Renal cortex interstitium (tissue), 11 donors: ENCODE data around the gene ZNF438. TPM values are rescaled to one million over a fixed set of nuclear protein-coding genes. Genes with fewer than 3 reads are reported as not detected.

ENCODE experiments used
- DNase-seq, 11 donors: peaks; one replicate each; pipeline ENCODE4 v3.0.0-alpha.2; 2013; ENCODE audit warnings: low read depth in 9 of 11, low spot score in 4 of 11; ENCODE audit errors: extremely low read depth in 1 of 11
- polyA plus RNA-seq, 3 donors: library from polyadenylated mRNA; unstranded; fragments of 120-200 nt; gene quantifications; one replicate each; pipeline ENCODE4 v1.2.1, GENCODE V29; 2013; ENCODE audit not compliant: insufficient read length in 3 of 3

ZNF438 gene
- polyA plus RNA-seq, 3 donors = 6.7 to 8.8 (median 6.9) TPM

DNA sequence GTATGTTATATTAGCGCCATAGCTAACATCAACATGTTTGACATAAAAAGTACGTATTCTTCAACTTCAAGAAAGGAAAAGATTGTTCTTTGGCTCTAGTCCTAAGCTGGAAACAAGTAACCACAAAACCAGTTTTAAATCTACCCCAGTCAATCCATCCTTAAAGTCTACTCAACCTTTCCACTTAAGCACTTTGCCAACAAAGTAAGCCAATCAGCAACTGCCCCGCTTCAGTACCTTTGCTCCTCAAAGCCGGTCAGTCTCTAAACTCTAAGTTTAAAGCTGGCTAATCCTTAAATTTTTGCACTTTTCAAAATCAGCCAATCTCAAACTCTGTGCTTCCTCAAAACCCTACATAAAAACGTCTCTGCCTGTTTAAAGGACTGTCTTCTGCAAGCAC, 8.1 kb downstream of the ZNF438 start:
- no peak for DNase-seq

DNA sequence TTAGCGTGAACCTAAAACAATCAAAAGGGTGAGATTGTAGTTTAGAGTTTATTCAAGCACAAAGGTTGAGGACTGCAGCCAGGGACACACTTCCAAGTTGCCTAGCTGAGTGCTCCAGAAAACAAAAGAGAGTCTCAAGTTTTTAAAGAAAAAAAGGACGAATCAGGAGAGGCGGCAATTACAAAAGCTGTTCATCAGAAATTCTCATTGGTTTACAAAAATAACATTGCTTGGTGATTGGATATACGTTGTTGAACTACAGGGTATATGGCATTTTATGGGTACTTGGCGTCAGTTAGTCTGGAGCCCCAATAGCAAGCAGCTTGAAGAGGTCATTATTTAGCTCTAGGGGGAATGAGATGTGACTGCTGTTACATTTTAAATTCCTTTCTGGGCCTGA, 11.5 kb downstream of the ZNF438 start:
- peak in 10 of 11 donors; percentile 31 to 78 (median 50) for DNase-seq

DNA sequence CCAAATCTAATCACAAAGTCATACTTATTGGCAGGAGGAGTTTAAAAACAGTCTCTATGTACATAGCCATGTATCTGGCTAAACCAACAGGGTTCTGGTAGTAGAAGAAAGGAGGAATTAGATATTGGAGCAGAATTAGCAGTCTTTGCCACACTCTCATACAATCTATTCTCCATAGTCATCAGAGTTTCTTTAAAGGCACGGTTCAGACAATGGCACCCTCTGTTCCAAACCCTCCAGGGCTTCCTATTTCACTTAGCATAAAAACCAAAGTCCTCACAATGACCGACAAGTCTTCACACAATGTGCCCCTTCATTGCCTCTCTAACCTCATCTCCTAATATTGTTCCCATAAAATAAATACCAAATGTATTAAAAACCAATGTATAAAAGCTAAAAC, 12.7 kb downstream of the ZNF438 start:
- DNase-seq = no peak

DNA sequence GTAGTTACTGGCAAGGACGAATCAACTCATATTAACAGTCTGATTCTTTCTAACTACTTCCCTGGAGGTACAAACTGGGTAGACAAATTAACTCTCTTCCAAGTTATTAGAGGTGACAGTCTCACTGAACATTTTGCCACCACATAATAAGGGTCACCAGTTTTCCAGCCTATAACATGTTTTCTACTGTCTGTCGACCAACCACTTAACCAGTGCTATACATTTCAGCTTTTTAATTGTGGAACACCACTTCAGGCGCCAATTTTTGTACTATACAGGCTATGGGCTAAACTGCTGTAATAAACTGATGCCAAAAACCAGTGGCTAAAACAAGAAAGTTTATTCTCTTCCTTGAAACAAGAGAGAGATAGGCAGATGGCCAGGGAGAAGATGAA, 13.3 kb downstream of the ZNF438 start:
- no peak for DNase-seq

- DNase-seq = no peak
These were observed 13.9 kb downstream of the ZNF438 start for GRCh38 chr10:31017534-31018355.

GRCh38 chr10:31014161-31014875, 17.3 kb downstream of the ZNF438 start:
- DNase-seq = no peak

- DNase-seq = no peak
These were observed 18.3 kb downstream of the ZNF438 start for GRCh38 chr10:31013331-31013730.

- no peak for DNase-seq
These were observed 20.0 kb downstream of the ZNF438 start for GRCh38 chr10:31011665-31012022.

- DNase-seq = no peak
These were observed 20.5 kb downstream of the ZNF438 start for GRCh38 chr10:31011017-31011664.

DNA sequence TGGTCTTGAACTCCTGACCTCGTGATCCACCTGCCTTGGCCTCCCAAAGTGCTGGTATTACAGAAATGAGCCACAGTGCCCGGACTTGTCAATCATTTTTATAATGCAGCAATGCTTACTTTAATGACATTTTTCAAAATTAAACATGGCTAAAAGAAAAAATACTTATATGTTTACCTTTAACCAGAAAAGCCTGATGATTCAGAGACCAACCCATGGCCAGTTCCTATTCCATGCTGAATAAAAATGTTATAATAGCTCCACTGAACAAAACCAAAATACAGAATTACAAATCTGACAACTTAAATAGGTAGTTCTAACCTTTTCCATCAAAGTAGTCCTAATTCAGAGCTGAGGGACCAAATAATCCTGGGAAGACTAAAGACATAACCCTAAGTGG, 21.6 kb downstream of the ZNF438 start:
- DNase-seq = no peak

- no peak for DNase-seq
These were observed 25.8 kb downstream of the ZNF438 start for GRCh38 chr10:31005895-31006294.

GRCh38 chr10:31004611-31005193, 27.0 kb downstream of the ZNF438 start:
- DNase-seq = no peak

DNA sequence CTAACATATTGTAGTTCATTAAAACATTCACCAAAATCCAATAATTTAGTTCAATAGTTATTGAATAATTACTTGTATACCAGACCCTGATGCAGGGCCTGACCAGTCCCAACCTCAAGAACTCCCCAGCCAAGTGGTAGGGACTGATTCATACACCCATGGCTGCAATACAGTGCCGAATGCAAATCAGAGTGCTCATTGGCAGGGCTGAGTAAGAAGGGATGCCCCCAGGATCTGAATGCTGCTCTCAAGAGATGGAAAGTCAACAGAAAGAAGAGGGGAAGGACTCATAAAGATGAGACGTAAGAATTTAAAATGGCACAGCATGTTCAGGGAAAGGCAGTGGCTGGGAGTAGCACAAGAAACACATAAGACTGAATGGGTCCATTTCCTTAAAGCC, 29.9 kb downstream of the ZNF438 start:
- no peak for DNase-seq

DNA sequence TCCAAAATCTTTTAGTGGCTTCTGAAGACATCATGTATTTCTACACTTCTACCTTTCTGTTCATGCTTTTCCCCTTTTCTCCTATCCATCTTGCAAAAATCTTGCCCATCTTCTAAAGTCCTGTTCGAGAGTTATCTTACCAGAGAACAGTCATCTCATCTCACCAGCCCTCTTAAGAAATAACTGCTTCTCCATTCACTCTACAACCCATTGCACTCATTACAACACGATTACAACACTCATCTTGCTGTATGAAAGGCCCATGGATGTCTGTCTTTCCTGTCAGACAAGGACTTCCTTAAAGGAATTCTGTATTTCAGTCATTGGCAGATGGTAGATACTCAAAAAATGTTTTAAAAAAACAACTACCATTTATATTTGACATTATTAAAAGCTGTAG, 30.8 kb downstream of the ZNF438 start:
- DNase-seq = no peak

DNA sequence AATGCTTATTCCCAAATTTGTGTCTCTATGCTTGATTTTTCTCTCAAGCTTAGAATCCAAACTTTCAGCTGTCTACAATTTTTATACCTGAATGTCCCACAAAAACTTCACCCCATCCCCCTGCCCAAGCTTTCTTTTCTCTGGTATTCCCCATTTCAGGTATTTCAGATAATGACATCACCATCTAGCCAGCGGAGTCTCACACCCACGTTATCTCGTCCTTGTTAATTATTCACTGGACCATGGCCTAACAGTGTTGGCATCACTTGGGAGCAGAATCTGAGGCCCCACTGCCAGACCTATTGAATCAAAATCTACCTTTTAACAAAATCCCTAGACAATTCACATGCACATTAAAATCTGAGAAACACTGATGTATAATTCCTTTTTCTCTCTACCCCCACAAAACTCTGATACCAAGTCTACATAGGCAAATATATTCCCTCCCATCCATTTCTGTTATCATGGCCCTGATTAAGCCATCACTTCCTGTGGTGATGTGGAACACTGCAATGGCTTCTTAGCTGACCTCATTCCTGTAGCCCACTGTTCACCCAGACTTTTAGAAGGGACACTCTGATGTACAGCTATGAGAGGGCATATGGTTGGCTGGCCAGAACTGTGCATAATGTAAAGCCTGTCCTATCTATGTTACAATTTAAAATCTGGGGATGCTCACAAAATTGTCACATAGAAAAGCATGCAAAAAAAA, 31.4 kb downstream of the ZNF438 start:
- no peak for DNase-seq

DNA sequence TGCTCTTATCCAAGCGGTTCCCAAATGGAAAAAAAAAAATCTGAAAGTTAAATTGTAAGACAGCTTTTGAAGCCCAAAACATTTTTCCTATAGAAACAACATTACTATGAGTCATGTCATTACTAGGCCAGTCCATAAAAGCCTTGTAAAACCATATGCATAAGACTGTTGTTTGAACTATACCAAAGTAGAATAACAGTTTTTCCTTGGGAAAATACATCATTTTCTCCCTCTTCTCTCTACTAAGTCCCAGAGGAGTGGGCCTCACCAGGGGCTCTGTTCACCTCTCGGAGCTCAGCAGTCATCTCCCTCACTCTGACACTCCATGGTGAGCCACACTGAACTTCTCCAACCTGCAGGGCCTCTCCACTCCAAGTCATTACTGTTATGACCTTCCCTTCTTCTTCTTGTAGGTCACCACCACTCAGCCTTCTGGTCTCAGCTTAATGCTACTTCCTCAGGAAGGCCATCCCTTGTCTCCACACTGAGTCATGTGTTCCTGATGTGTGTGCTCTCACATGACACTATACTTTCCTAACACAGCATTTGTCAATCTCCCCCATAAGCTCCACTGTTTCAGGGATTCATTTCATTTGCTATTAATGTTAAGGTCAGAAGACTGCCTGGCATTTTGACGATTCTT, 32.5 kb downstream of the ZNF438 start:
- no peak for DNase-seq

DNA sequence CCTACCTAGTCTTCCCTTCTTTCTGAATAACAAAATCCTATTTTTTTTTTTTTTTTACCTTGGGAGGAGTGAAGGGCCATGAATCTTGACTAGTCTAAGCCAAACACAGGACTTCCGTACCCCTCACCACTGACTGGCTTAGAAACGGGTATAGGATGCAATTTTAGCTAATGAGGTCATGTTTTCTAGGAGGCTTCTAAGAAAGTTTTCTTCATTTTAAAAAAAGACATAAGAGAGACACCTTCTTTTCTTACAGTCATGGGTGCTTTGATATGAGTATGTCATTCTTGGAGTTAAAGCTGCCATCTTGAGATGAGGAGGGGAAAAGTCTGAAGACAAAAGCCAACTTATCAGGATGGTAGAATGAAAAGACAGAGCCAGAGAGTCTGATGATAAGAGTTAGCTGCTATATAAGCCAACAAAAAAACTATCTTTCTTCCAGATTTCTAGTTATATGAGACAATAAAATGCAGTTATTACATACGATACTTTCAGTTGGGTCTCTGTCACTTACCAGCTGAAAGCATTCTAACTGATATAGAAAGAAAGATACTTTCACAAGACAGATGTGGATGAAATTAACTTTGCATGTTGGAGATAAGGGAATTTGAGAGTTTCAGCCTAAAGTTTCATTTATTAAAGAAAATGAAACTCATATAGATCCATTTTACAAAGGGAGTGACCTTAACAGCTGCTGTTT, 34.0 kb downstream of the ZNF438 start:
- no peak for DNase-seq

DNA sequence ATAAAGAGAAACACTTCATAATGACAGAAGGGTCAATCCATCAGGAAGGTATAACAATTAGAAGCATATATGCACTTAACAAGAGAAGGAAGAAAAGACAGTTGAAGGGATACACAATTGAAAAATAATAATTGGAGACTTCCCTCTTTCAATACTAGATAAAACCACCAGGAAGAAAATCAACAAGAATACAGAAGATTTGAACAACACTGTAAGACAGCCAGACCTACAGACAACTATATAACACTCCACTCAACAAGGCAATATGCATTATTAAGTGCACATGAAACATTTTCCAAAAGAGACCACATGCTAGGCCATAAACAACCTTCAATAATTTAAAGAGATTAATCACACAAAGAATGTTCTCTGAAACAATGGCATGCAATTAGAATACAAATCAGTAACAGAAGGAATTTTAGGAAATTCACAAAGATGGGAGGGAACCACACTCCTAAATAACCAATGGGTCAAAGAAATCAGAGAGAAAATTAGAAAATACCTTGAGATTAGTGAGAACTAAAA, 35.1 kb downstream of the ZNF438 start:
- DNase-seq = no peak
